K562 (cell line): ENCODE results near the gene MYH11. TPM values are rescaled to one million over a fixed set of nuclear protein-coding genes. Genes with fewer than 3 reads are reported as not detected.

ENCODE experiments used
- ATAC-seq: fragments of 200-7000 bp; cut with Tn5 transposase; 3 replicates; pipeline ENCODE4 v1.9.1; 2020; ENCODE audit warnings: moderate library complexity
- BruUV-seq: library from RNA; stranded (reverse); fragments of 400-500 nt; replicated peaks from 2 replicates; lab custom pipeline; 2021; lab: Mats Ljungman, UMichigan
- CTCF ChIA-PET: fragments of 300-600 bp; formaldehyde crosslinking; extraction: SDS; loops from one replicate; lab custom pipeline; 2021; ENCODE audit warnings: low intra/inter-chr PET ratio; lab: Yijun Ruan, JAX
- POLR2A ChIA-PET: fragments of 300-600, 350-650 bp; sonication (Branson Sonifier 250); formaldehyde crosslinking; extraction: SDS; loops from one replicate; lab custom pipeline; 2021; ENCODE audit warnings: antibody characterized with exemption, inconsistent platforms; lab: Yijun Ruan, JAX
- DNase-seq, 4 experiments: peaks; one replicate each; pipeline versions ENCODE4 v3.0.0 to v3.0.0-alpha.2; 2011 to 2018; ENCODE audit warnings: low spot score in 3 of 4, mixed read lengths in 3 of 4; ENCODE audit errors: extremely low read depth in 1 of 4
- FAIRE-seq: peaks from 2 replicates; lab custom pipeline; 2011; peaks lifted over from hg19 to GRCh38; lab: Jason Lieb, UNC
- H2AFZ ChIP-seq: 2 replicates; pipeline ENCODE4 v1.6.0; 2011; ENCODE audit warnings: low read depth, low read length, control low read depth, inconsistent platforms
- H3K27ac ChIP-seq: fragments of 200-600 bp; 3 replicates; pipeline ENCODE4 v1.8.0; 2011; ENCODE audit warnings: low read depth, mild to moderate bottlenecking, control low read depth, inconsistent platforms, low read length, moderate library complexity, mixed read lengths; ENCODE audit errors: extremely low read depth
- H3K27me3 ChIP-seq, 2 experiments: fragments of 300-600 bp in 1 of 2; 2 replicates in 1 of 2; 3 replicates in 1 of 2; pipeline versions ENCODE4 v1.6.0 to v1.8.0; 2011; ENCODE audit warnings: inconsistent platforms in 2 of 2, low read length in 2 of 2, mild to moderate bottlenecking in 1 of 2, mixed read lengths in 1 of 2, moderate library complexity in 1 of 2; ENCODE audit not compliant: control insufficient read depth in 2 of 2, insufficient read depth in 2 of 2
- H3K36me3 ChIP-seq: fragments of 300-600 bp; 3 replicates; pipeline ENCODE4 v1.8.0; 2011; ENCODE audit warnings: mild to moderate bottlenecking, low read length, inconsistent platforms; ENCODE audit not compliant: control insufficient read depth, insufficient read depth
- H3K4me1 ChIP-seq, 2 experiments: fragments of 200-600 bp in 1 of 2; replicated peaks in 1 of 2; 2 replicates in 1 of 2; 3 replicates in 1 of 2; pipeline versions ENCODE4 v1.5.1 to v1.8.0; 2011; ENCODE audit warnings: inconsistent platforms in 2 of 2, low read length in 2 of 2, mild to moderate bottlenecking in 1 of 2, mixed read lengths in 1 of 2, moderate library complexity in 1 of 2; ENCODE audit not compliant: control insufficient read depth in 2 of 2, insufficient read depth in 2 of 2
- H3K4me2 ChIP-seq: 2 replicates; pipeline ENCODE4 v1.6.1; 2011; ENCODE audit warnings: low read length, control low read depth, inconsistent platforms, mixed read lengths; ENCODE audit not compliant: insufficient read depth
- H3K4me3 ChIP-seq: fragments of 200-600 bp; sonication (generic), shearing (Covaris generic); 2 replicates; pipeline ENCODE4 v1.5.1; 2016; ENCODE audit warnings: control low read depth, inconsistent platforms
- H3K79me2 ChIP-seq: fragments of 200-600 bp; 3 replicates; pipeline ENCODE4 v1.8.0; 2011; ENCODE audit warnings: low read length, inconsistent platforms; ENCODE audit not compliant: control insufficient read depth, insufficient read depth
- H3K9ac ChIP-seq, 2 experiments: 2 replicates each; pipeline versions ENCODE4 v1.6.0 to v1.6.1; 2011; ENCODE audit warnings: low read depth in 2 of 2, low read length in 2 of 2, control low read depth in 1 of 2, inconsistent platforms in 1 of 2, mild to moderate bottlenecking in 1 of 2, mixed read lengths in 1 of 2; ENCODE audit not compliant: insufficient read depth in 1 of 2
- H3K9me1 ChIP-seq: one replicate; pipeline ENCODE4 v1.6.0; 2011; ENCODE audit warnings: inconsistent platforms, mild to moderate bottlenecking, low read length, moderate library complexity; ENCODE audit not compliant: control insufficient read depth, insufficient read depth
- H3K9me3 ChIP-seq: replicated peaks from 2 replicates; pipeline ENCODE4 v1.5.1; 2011; ENCODE audit warnings: low read depth, low read length, inconsistent platforms; ENCODE audit not compliant: control insufficient read depth, insufficient read depth
- H4K20me1 ChIP-seq: replicated peaks from 2 replicates; pipeline ENCODE4 v1.6.1; 2011; ENCODE audit warnings: low read length, inconsistent platforms, mixed read lengths; ENCODE audit not compliant: control insufficient read depth, insufficient read depth
- E2F6 ChIP-seq, 2 experiments: IDR thresholded peaks; 2 replicates each; pipeline ENCODE4 v1.6.1; 2011; ENCODE audit warnings: borderline replicate concordance in 1 of 2, control low read depth in 1 of 2, low read depth in 1 of 2, low read length in 1 of 2, mild to moderate bottlenecking in 1 of 2, mixed read lengths in 1 of 2, moderate library complexity in 1 of 2; ENCODE audit not compliant: insufficient read depth in 1 of 2, insufficient read length in 1 of 2, poor library complexity in 1 of 2, severe bottlenecking in 1 of 2; ENCODE audit errors: extremely low read depth in 1 of 2
- GATA2 ChIP-seq: sonication (generic); formaldehyde crosslinking; IDR thresholded peaks from 2 replicates; pipeline ENCODE4 v1.4.0; 2020; ENCODE audit warnings: mild to moderate bottlenecking, missing genetic modification reagents
- HDAC3 ChIP-seq: fragments of 450-650 bp; IDR thresholded peaks from 2 replicates; pipeline ENCODE4 v1.6.1; 2018; ENCODE audit warnings: borderline replicate concordance, mild to moderate bottlenecking, moderate library complexity; ENCODE audit not compliant: partially characterized antibody
- HOMEZ ChIP-seq: fragments of 250-450 bp; sonication (Bioruptor Pico); IDR thresholded peaks from 2 replicates; pipeline ENCODE4 v1.4.0; 2020; ENCODE audit warnings: mild to moderate bottlenecking, moderate library complexity
- NELFE ChIP-seq: IDR thresholded peaks from 2 replicates; pipeline ENCODE4 v1.6.1; 2011; ENCODE audit warnings: mild to moderate bottlenecking; ENCODE audit not compliant: insufficient read depth, insufficient read length
- NRF1 ChIP-seq, 2 experiments: fragments of 450-650 bp; IDR thresholded peaks in 1 of 2; conservative IDR thresholded peaks in 1 of 2; 2 replicates each; pipeline ENCODE4 v1.6.1; 2014; ENCODE audit warnings: mild to moderate bottlenecking in 2 of 2
- ZBTB12 ChIP-seq: fragments of 250-450 bp; sonication (Bioruptor Pico); IDR thresholded peaks from 2 replicates; pipeline ENCODE4 v1.4.0; 2020
- ZNF121 ChIP-seq: sonication (generic); formaldehyde crosslinking; conservative IDR thresholded peaks from 2 replicates; pipeline ENCODE4 v1.8.0; 2022; ENCODE audit warnings: missing genetic modification reagents
- ZNF140 ChIP-seq: fragments of 250-450 bp; sonication (Bioruptor Pico); IDR thresholded peaks from 2 replicates; pipeline ENCODE4 v1.8.0; 2021; ENCODE audit warnings: moderate library complexity, mild to moderate bottlenecking, inconsistent platforms
- ZNF239 ChIP-seq: fragments of 250-450 bp; sonication (Bioruptor Pico); IDR thresholded peaks from 2 replicates; pipeline ENCODE4 v1.4.0; 2020; ENCODE audit warnings: mild to moderate bottlenecking
- ZNF507 ChIP-seq: conservative IDR thresholded peaks from 2 replicates; pipeline ENCODE4 v1.6.1; 2017; ENCODE audit warnings: missing genetic modification characterization, missing compliant biosample characterization
- ZNF586 ChIP-seq: fragments of 450-650 bp; formaldehyde crosslinking; conservative IDR thresholded peaks from 2 replicates; pipeline ENCODE4 v1.4.0; 2020; ENCODE audit warnings: mild to moderate bottlenecking, moderate library complexity
- WGBS: fragments of 100-300 bp; shearing (Covaris generic); methylation state at CpG from one replicate; pipeline ENCODE4 v1.1.6; 2016; ENCODE audit warnings: low coverage, mixed read lengths; ENCODE audit not compliant: insufficient coverage; ENCODE audit errors: missing lambda C conversion rate; 5-methylcytosine and 5-hydroxymethylcytosine counted together
- in situ Hi-C: fragments of 300-500 bp; cut with MboI; formaldehyde crosslinking; loops from 4 replicates; pipeline ENCODE4 v1.15.0; 2018; ENCODE audit warnings: inconsistent platforms, mixed read lengths
- intact Hi-C: fragments of 100-400 bp; cut with micrococcal nuclease; formaldehyde crosslinking; loops from 2 replicates; pipeline ENCODE4 v1.14.2; 2022
- polyA plus RNA-seq, 8 experiments: library from polyadenylated mRNA; depleted of rRNA in 4 of 8; stranded (reverse) in 5 of 8; unstranded in 3 of 8; fragments of >200 nt; fragmentation: Nextera tagmentation in 2 of 8; fragmentation: Illumina TruSeq in 1 of 8; extraction: Ambion mirVana in 2 of 8; extraction: Trizol in 1 of 8; gene quantifications; 2 replicates each; pipeline versions ENCODE4 v1.2.1 to v1.2.3, GENCODE V29; 2011 to 2014; ENCODE audit warnings: inconsistent platforms in 1 of 8, missing spikeins in 1 of 8
- total RNA-seq, 7 experiments: library from RNA; depleted of rRNA in 6 of 7; stranded (reverse); fragments of >200 nt in 6 of 7; fragmentation: Illumina TruSeq in 2 of 7; extraction: Trizol in 2 of 7; gene quantifications; 2 replicates each; pipeline versions ENCODE4 v1.2.1 to v1.2.3, GENCODE V29; 2011 to 2021; ENCODE audit warnings: low replicate concordance in 1 of 7
- TF ChIP-seq, protein P1 (sequence below): IDR thresholded peaks from 3 replicates; pipeline ENCODE4 v1.6.1; 2011; ENCODE audit warnings: borderline replicate concordance, mild to moderate bottlenecking, moderate library complexity; ENCODE audit not compliant: insufficient read length; ENCODE audit errors: extremely low read depth

The MYH11 gene
- total and polyA plus RNA-seq, 9 of the 15 experiments (the other 6 are each of a cell fraction or from before 2014, with no cell fraction given) = 0.05 to 0.47 (median 0.08) TPM; not detected in 5

DNA sequence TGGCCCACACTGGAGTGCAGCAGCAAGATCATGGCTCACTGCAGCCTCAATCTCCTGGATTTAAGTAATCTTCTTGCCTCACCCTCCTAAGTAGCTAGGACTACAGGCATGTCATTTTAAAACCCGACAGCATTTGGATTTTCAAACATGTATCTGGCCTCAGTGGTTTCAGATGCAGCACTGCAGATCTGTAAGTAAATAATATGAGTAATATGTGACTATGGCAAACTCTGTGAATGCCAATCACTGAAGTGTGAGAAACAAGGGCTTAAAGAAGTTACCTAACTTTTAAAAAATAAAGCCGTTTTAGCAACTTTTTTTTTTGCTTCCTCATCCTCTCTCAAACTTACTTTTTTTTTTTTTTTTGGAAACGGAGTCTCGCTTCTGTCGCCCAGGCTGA is 19.7 kb upstream of the MYH11 start:
- BruUV-seq = no TSS peak
- Histone ChIP-seq H3K27me3 (no peaks in the 10 kb centered on the region), H3K9ac (no peak overlapping the region), H3K27ac (no peak overlapping the region), H3K9me1 (no peaks in the 10 kb centered on the region), H3K4me1 (peaks cover 5 to 22% of the 10 kb centered on the region in 2 experiments; a peak in 4 of 5 replicates), H4K20me1 (no peaks in the 10 kb centered on the region), H2AFZ (no peak overlapping the region), H3K79me2 (peaks cover 50% of the 10 kb centered on the region), H3K4me3 (no peak overlapping the region), H3K9me3 (no peaks in the 10 kb centered on the region), H3K36me3 (peaks cover 87% of the 10 kb centered on the region), H3K4me2 (no peak overlapping the region)
- ATAC-seq = no peak
- ChIA-PET CTCF (no interaction called here), POLR2A (interaction anchor here (0.7 kb wide), 2 partner anchors 123 to 1298 kb away, joined by 3 to 5 read pairs; no protein-coding TSS in a partner anchor)
- in situ Hi-C loops = loop anchor here (5.0 kb wide), 1 partner anchor 246 kb away; no protein-coding TSS in a partner anchor
- DNase-seq = no peak
- no peak for FAIRE-seq
- WGBS = 94% methylated on average over 2 of the region's 5 CpGs
- intact Hi-C loops = loop anchor here (10.0 kb wide), 1 partner anchor 68 kb away; the partner anchor contains the start of gene ABCC1
- TF ChIP-seq, protein P1, sequence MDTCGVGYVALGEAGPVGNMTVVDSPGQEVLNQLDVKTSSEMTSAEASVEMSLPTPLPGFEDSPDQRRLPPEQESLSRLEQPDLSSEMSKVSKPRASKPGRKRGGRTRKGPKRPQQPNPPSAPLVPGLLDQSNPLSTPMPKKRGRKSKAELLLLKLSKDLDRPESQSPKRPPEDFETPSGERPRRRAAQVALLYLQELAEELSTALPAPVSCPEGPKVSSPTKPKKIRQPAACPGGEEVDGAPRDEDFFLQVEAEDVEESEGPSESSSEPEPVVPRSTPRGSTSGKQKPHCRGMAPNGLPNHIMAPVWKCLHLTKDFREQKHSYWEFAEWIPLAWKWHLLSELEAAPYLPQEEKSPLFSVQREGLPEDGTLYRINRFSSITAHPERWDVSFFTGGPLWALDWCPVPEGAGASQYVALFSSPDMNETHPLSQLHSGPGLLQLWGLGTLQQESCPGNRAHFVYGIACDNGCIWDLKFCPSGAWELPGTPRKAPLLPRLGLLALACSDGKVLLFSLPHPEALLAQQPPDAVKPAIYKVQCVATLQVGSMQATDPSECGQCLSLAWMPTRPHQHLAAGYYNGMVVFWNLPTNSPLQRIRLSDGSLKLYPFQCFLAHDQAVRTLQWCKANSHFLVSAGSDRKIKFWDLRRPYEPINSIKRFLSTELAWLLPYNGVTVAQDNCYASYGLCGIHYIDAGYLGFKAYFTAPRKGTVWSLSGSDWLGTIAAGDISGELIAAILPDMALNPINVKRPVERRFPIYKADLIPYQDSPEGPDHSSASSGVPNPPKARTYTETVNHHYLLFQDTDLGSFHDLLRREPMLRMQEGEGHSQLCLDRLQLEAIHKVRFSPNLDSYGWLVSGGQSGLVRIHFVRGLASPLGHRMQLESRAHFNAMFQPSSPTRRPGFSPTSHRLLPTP = no peak
- no peak for TF ChIP-seq GATA2
- no peak for TF ChIP-seq NRF1 (conservative IDR thresholded peaks at IDR 0.05 in 1 of 2, IDR thresholded peaks at IDR 0.05 in 1 of 2)
- no peak for TF ChIP-seq ZNF121 (CRISPR knock-in tag)
- TF ChIP-seq NELFE = no peak
- no peak for TF ChIP-seq ZNF507 (tag)
- TF ChIP-seq HDAC3 = no peak
- no peak for TF ChIP-seq HOMEZ (CRISPR knock-in tag)
- no peak for TF ChIP-seq ZBTB12 (CRISPR knock-in tag)
- TF ChIP-seq ZNF239 = no peak
- no peak for TF ChIP-seq ZNF140 (CRISPR knock-in tag)
- TF ChIP-seq E2F6 (IDR thresholded peaks at IDR 0.05; ENCODE audit: borderline replicate concordance in 1 of 2, extremely low read depth in 1 of 2, insufficient read depth in 1 of 2, insufficient read length in 1 of 2, low read depth in 1 of 2, low read length in 1 of 2, poor library complexity in 1 of 2, severe bottlenecking in 1 of 2) = no peak
- no peak for TF ChIP-seq ZNF586 (CRISPR knock-in tag)
